ENCODE data around the gene PIK3R1.

PIK3R1 gene

GRCh38 chr5:68253624-68254585 lies 38.3 kb downstream of the PIK3R1 start:
- no peak overlapping the region for H3K4me3 ChIP-seq (ENCODE audit: low read depth, low read length)
- no peak for TF ChIP-seq CTCF (IDR thresholded peaks at IDR 0.05; ENCODE audit: control insufficient read depth, extremely low read depth, insufficient read depth)
- no peak for DNase-seq (ENCODE audit: low read depth)

- no peak for TF ChIP-seq CTCF (IDR thresholded peaks at IDR 0.05; ENCODE audit: control insufficient read depth, extremely low read depth, insufficient read depth)
- H3K4me3 ChIP-seq (ENCODE audit: low read depth, low read length), result no peak overlapping the region
- DNase-seq (ENCODE audit: low read depth), result no peak
Measured at GRCh38 chr5:68254810-68255209, 39.3 kb downstream of the PIK3R1 start.

- H3K4me3 ChIP-seq (ENCODE audit: low read depth, low read length), result no peak overlapping the region
- TF ChIP-seq CTCF (IDR thresholded peaks at IDR 0.05; ENCODE audit: control insufficient read depth, extremely low read depth, insufficient read depth), result no peak
- DNase-seq (ENCODE audit: low read depth), result no peak
Measured at GRCh38 chr5:68255305-68256120, 40.0 kb downstream of the PIK3R1 start.

- no peak for DNase-seq (ENCODE audit: low read depth)
- no peak for TF ChIP-seq CTCF (IDR thresholded peaks at IDR 0.05; ENCODE audit: control insufficient read depth, extremely low read depth, insufficient read depth)
- no peak overlapping the region for H3K4me3 ChIP-seq (ENCODE audit: low read depth, low read length)
Measured at GRCh38 chr5:68257210-68257609, 41.7 kb downstream of the PIK3R1 start.

GRCh38 chr5:68258531-68258930 lies 43.0 kb downstream of the PIK3R1 start:
- no peak for TF ChIP-seq CTCF (IDR thresholded peaks at IDR 0.05; ENCODE audit: control insufficient read depth, extremely low read depth, insufficient read depth)
- H3K4me3 ChIP-seq (ENCODE audit: low read depth, low read length), result no peak overlapping the region
- DNase-seq (ENCODE audit: low read depth), result no peak

GRCh38 chr5:68259700-68260099 lies 44.1 kb downstream of the PIK3R1 start:
- TF ChIP-seq CTCF (IDR thresholded peaks at IDR 0.05; ENCODE audit: control insufficient read depth, extremely low read depth, insufficient read depth), result no peak
- DNase-seq (ENCODE audit: low read depth), result no peak
- no peak overlapping the region for H3K4me3 ChIP-seq (ENCODE audit: low read depth, low read length)
